Stimulated activated CD4-positive, alpha-beta T cell treated with anti-CD3 and anti-CD28 coated beads, Interleukin-12 subunit alpha, Interleukin-12 subunit beta, amount 100 ng/mL, for 4 hours (primary cell): ENCODE data around the gene ITM2B.
"Not testable (repeated sequence)": the region's sequence is repeated elsewhere in the genome, so short reads cannot be mapped to it uniquely, and the experiment has no call there.

Source experiments
- DNase-seq: peaks from one replicate; pipeline ENCODE4 v3.0.0-alpha.2; 2020

ITM2B gene

GRCh38 chr13:48233046-48233888, at the start of gene ITM2B:
Gene ITM2B, plus strand, starts transcription at chr13:48233206. Its CDS starts 155 bp downstream, at chr13:48233361.
- peak; percentile 59 for DNase-seq

GRCh38 chr13:48184260-48184659, 48.7 kb upstream of the ITM2B start:
- no peak for DNase-seq

- no peak for DNase-seq
Observed at GRCh38 chr13:48185018-48185417, 48.0 kb upstream of the ITM2B start.

- no peak for DNase-seq
Observed at GRCh38 chr13:48186722-48187121, 46.3 kb upstream of the ITM2B start.

- DNase-seq: no peak
Observed at GRCh38 chr13:48188131-48188530, 44.9 kb upstream of the ITM2B start.

DNA sequence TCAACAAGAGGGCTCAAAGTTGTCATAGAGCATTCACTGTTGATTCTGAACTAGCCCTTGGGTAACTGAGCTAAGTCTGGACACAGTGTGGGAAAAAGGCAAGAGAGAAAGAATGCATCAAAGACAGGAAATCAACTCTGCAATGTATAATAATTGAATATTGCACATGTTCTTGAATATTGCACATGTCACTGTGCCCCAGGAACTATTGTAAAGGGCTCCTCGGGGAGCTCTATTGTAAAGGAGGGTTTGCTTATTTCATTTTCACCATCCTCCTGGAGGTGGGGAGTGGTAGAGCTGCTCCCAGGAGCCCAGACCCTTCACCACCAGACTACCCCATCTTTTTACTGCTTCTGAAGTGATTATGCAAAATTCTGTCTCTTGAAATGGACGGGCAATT, 44.4 kb upstream of the ITM2B start:
- no peak for DNase-seq

DNA sequence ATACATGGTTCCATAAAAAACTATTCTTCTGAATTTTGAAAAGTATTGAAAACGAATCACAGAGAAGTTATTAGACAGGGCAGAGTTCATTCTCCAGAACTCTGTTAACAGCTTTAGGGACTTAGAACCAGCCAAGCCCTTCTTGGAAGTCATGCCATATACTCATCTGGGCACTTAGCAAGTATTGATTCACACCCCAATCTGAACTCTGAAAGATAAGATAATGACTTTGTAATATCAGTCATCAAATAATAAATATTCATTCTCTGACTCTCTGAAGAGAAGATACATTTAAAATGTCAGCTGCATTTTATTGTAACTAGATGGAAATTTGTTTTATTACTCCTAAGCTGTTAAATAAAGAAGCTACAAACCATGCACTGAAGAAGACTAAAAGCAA, 43.8 kb upstream of the ITM2B start:
- no peak for DNase-seq

DNA sequence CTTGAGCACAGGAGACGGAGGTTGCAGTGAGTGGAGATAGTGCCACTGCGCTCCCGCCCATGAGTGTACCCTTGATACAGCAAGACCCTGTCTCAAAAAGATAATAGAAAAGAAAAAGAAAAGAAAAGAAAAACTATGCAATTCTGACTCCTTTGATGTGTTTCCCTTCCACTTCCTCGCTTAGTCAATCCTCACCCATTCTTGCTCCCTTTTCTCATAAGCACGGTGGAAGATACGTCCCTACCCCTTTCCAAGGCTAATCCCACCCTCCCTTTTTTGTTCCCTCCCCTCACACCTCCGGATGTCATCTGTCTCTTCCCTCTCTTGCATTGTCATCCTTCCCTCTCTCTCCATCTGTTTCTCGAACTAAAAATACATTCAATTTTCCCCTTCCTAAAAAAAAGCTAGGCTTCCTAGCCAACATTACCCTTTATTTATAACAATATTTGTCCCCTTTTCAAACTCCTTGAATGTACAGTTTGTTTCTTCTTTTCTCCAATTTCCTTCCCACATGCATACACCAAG, 40.5 kb upstream of the ITM2B start:
- no peak for DNase-seq

DNA sequence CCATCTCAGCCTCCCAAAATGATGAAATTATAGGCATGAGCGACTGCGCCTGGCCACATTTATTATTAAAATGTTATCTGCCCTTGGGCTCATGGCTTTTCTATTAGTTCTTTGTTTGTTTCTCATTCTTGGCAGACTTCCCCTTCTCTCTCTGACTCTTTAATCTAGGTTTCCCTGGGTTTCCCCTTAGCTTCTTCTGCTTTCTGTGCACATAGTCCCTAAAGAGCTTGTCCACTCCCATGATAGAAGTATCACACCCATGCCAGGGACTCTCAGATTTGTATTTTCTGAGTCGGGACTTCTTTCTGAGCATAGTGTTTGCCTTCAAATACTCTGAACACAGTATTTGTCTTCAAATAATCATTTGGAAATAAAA, 38.6 kb upstream of the ITM2B start:
- DNase-seq: no peak

DNA sequence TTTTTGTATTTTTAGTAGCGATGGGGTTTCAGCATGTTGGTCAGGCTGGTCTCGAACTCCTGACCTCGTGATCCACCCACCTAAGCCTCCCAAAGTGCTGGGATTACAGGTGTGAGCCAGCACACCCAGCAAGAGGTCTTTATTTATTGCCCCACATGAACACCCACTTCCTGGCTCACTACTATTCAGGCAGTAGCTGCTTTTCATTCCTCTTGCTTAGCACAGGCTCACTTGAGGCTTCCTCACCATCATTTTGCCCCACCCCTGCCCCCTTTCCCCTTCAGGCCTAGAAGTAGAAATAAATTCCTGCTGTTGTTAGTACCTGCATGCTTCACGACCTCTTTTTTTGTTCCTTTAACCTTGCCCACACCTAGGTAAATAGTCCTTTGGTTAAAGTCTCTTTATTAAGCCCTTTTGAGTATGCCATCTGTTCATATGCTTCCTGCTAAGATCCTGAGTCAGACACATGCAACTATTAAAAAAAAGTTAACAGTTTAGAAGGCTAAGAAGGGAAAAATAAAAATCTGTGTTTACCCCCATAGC, 33.5 kb upstream of the ITM2B start:
- DNase-seq: no peak

- no peak for DNase-seq
Observed at GRCh38 chr13:48201044-48201443, 32.0 kb upstream of the ITM2B start.

- DNase-seq: not testable (repeated sequence)
Observed at GRCh38 chr13:48207207-48207606, 25.8 kb upstream of the ITM2B start.

DNA sequence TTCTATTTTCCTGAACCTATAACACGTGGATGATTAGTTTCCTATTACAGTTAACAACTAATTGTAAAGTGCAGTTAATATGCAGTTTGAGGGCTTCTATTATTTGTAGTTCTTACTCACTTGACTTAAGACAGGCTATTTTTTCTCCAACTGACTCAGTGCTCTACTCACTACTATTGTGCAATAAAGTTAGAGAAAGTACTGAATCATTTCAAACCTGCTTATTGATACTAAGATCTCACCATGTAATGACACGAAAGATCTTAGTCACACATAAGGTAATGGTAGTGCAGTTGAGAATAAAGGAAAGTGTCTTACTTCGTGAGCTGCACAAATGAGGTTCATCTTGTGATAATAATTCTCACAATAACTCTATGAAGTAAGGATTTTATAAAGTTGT, 22.8 kb upstream of the ITM2B start:
- no peak for DNase-seq

DNA sequence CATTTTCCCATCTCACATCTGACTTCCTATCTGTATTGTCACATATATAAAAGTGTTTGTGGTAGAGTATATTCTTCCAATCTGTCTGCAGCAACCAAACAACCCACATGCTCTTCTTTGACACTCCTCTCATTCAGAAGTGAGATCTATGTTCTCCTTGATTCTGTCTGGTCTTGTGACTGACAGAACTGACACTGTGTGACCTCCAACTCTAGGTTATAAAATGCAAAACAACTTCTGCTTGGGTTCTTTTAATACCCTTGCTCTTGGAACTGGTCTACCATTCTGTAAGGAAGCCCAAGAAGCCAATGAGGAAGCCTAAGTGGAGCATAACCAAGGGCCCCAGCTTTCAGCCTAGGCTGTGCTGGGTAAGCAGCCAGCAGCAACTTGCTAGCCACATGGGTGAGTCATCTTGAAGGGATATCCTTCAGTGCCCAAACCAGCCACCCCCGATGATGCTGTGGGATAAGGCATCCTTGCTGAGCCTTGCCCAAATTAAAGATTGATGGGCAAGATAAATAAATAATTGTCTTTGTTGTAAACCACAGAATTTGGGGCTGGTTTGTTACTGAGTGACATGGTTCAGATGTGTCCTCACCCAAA, 18.4 kb upstream of the ITM2B start:
- DNase-seq: no peak

- DNase-seq: not testable (repeated sequence)
Observed at GRCh38 chr13:48215511-48216203, 17.3 kb upstream of the ITM2B start.

DNA sequence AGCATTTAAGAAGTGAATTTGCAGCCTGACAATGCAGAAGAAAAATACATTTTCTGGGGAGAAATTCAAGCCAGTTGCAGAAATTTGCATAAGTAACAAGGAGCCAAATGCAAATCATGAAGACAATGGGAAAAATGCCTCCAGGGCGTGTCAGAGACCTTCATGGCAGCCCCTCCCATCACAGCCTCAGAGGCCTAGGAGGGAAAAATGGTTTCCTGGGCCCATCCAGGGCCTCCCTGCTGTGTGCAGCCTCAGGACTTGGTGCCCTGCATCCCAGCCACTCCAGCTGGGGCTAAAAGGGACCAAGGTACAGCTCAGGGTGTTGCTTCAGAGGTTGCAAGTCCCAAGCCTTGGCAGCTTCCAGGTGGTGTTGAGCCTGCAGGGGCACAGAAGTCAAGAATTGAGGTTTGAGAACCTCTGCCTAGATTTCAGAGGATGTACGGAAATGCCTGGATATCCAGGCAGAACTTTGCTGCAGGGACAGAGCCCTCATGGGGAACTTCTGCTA, 16.7 kb upstream of the ITM2B start:
- DNase-seq: no peak

DNA sequence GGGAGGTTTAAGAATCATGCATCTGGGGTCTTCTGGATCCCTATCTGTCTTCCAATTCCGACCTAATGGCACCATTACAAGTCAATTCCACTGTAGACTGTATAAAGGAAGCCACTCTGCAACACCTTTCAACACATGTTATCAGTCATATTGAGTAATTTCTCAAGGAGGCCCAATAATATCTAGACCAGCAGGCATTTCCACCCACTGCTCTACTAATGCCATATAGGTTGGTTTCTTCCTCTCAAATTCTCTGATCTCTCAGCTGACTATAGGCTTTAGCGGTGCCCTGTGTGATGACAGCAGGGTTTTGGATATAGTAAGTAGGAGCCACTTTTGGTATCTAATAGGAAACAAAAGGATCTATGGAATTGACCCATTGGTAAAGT, 12.4 kb upstream of the ITM2B start:
- DNase-seq: no peak

- DNase-seq: no peak
Observed at GRCh38 chr13:48220981-48221685, 11.9 kb upstream of the ITM2B start.

DNA sequence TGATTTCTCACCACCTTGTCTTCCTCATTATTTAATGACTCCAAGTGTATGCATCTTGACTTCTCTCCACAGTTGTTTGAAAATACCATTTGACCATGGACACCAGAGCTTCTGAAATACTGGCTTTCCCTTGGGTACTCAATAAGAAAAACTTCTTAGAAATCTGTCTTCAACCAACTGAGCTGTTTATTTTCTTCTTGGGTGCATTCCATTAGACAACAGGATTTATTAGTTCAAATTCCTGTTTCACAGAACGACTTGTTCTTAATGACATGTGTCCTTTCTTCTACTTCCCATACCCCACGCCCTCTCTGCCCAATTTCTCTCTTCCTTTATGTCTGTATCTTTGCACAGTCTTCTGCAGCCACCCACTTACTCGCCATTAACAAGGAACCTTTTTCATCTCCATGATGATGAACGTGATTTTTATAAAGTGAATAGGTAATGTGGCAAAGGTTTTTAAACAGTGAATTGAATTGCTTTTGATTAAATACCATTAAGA, 11.3 kb upstream of the ITM2B start:
- no peak for DNase-seq

DNA sequence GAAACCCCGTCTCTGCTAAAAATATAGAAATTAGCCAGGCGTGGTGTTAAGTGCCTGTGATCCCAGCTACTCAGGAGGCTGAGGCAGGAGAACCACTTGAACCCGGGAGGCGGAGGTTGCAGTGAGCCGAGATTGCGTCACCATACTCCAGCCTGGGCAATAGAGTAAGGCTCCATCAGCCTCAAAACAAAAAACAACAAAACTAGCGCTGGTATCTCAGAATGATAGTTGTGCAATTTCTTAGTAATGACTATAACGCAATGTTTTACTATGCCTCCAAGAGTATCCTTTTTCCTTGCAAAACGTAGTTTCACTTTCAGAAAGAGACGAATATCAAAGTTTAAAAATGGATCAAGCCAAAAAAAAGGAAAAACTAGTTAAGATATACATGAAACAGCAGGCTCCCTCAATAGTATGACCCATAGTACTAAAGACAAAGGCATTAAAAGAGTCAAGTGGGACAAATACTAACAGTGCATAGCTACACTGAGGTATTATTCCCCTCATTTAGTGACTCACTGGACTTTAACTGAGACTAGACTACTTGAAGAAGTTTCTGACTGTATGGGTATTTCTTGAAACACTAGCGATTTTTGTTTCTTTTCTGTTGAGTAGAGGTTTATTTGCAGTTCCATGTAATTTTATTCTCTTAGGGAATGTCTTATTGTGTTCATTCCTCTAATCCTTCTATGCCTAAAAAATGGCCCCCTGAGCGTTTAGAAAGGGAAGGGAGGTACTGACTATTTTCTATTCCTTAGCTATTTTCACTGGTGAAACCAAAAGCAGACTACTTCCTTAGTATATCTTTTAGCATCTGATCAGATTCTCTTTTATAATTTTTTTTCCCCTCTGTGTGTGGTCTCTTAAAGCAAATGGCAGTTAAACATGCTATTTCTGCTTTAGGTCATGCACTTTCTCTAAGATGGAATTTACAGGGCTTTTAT, 10.4 kb upstream of the ITM2B start:
- no peak for DNase-seq

DNA sequence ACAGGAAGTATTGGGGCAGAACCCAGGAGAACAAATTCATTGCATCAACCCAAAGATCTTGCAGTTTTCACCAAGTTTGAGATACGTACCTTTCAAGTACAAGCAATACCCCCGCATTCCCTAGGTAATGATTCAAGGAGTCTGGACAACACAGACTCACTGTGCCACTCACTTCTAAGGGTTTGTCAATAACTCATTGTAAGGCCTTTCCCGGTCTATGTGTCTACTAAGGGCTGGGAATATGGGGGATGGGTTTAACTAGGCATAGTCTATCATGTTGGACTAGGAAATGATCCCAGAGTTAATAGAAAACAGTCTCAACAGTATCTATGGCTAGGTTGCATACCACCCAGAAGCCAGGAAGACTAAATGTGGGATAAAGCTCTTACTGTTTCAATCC, 8.3 kb upstream of the ITM2B start:
- DNase-seq: no peak
